NCI-H524 (cell line): ENCODE data around the gene STAT3.
"Not testable (repeated sequence)": the region's sequence is repeated elsewhere in the genome, so short reads cannot be mapped to it uniquely, and the experiment has no call there.

Experiments
- DNase-seq, 2 experiments: peaks; one replicate each; lab custom pipeline; 2025; lab: John Stamatoyannopoulos, UW

The STAT3 gene

DNA sequence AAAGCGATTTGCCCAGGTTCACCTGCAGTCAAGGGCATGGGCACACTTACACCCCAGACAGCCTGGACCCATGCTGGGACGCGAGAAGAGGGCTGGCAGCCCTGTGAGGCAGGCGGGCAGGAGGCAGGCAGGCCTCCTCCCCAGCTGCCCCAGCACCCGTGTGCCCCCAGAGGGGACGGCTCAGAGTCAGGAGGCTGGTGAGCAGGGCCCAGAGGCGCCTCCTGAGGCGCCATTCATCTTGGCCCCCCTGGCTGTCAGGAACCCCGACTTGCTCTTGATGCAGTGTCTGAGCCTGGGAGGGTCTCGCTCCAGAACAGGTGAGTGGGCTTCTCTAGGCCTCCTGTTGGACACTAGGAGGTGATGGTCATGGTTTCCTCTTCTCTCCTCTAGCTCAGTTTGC lies 88.9 kb downstream of the STAT3 start:
- not testable (repeated sequence) for DNase-seq

DNA sequence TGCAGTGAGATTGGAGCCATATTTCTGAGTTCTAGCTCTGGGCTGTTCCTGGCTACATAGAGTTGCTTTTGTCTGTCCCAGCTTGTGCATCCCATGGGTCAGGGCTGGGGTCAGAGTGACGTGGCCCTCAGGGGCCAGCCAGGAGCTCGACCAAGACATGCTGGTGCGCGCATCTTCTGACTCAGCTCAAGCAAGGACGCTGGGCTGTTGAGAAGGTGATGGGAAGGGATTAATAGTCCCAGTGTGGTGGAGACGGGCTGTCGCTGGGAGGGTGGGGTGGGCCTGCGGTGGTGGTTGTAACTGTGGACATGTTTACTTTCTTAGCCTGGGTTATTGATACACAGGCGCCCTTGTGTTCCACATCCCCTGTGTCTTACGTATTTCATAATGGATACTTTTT lies 90.5 kb downstream of the STAT3 start:
- DNase-seq, result not testable (repeated sequence)

- DNase-seq, result no peak
These were observed 92.2 kb downstream of the STAT3 start for GRCh38 chr17:42296012-42296411.

GRCh38 chr17:42294469-42295398 lies 93.5 kb downstream of the STAT3 start:
- DNase-seq, result no peak

DNA sequence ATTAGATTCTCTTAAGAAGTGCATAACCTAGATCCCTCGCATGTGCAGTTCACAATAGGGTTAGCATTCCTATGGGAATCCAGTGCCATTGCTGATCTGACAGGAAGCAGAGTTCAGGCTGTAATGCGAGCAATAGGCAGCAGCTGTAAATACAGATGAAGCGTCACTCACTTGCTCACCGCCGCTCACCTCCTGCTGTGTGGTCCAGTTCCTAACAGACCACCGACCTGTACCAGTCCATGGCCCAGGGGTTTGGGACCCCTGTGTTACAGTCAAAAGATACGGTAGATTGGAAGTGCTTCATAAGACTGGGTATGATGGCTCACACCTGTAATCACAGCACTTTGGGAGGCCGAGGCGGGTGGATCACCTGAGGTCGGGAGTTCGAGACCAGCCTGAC lies 97.1 kb downstream of the STAT3 start:
- DNase-seq, result no peak

DNA sequence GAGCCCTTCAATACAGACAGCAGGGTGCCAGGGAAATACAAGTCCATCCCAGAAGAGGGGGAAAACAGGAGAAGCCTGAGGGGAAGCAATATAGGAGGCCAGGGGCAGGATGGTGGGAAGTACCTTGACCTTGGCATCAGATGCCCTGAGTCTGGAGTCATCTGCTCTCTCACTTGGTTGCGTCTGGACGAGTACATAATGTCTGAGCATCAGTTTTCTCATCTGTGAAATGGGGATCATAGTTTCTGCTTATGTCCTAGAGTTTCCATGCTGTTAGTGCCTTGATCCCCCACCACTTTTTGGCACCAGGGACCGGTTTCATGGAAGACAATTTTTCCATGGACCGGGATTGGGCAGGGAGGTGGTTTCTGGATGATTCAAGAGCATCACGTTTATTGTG lies 97.7 kb downstream of the STAT3 start:
- DNase-seq, result no peak

- no peak for DNase-seq
These were observed 98.5 kb downstream of the STAT3 start for GRCh38 chr17:42289611-42290181.

DNA sequence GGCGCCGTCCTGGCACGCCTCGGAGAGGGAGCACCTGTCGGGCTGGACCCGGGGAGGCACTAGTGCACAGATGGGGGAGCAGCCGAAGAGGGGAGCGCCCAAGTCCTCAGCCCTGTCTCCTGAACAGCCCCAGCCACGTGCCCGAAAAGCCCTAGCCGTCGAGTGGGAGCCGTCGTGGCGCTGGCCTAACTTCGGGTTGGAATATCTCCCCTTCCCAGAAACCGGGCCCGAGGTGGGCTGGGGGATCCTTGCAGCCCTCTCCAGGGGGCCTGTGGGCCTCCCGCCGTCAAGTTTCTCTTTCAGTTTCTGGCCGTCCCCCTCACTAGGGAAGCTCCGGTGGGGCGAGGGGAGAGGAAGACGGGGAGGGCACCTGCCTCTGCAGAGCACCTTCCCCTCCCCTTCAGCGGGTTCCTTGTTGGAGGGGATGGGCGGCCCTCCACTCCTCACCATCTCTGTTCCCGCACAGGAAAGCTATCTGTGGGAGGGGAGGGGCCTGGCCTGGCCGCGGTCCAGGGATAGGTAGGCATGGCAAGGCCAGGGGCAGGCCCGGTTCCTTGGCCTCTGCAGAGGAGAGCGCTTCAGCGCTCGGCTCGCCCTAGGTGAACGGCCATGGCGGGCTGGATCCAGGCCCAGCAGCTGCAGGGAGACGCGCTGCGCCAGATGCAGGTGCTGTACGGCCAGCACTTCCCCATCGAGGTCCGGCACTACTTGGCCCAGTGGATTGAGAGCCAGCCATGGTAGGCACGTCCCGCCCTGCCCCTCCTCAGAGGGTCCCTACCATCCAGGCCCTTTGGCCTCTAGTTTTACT lies 99.2 kb downstream of the STAT3 start:
- DNase-seq, result no peak

- DNase-seq, result peak in 1 of 2 experiments; percentile 41
These were observed 100.1 kb downstream of the STAT3 start, which contains the start of gene STAT5A for GRCh38 chr17:42287977-42288802. Gene STAT5A (plus strand): TSS chr17:42288498. CDS start chr17:42289412, 914 bp downstream.

- peak in 1 of 2 experiments; percentile 10 for DNase-seq
These were observed 100.8 kb downstream of the STAT3 start for GRCh38 chr17:42287305-42287976.

- DNase-seq, result peak in 1 of 2 experiments; percentile 17
These were observed 101.6 kb downstream of the STAT3 start for GRCh38 chr17:42286411-42287221.

DNA sequence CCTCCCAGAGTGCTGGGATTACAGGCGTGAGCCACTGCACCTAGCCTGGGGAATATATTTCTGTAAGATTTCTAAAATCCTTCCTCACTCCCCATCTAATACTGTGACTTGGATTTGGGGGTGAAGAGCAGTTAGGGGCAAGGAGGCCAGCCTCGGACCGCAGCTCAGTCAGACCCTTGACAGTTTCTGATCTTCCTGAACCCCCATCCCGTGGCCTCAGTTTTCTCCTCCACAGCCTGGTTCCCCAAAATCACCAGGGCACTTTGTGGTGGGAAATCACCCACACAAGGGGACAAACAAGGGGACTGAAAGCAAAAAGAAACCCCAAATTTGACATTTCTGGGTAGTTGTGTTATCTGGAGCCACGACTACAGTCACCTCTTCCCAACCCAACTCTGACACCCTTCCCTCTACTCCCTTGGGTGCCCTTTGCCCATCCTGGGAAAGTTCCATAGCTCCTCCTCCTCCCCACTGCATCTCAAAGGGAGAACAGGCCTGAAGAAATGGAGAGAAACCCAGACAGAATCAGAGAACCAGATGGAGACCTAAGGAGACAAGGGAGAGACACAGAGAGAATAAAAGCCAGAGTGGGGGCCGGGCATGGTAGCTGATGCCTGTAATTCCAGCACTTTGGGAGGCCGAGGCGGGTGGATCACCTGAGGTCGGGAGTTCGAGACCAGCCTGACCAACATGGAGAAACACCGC lies 102.7 kb downstream of the STAT3 start:
- DNase-seq, result no peak

GRCh38 chr17:42284566-42284965 lies 103.7 kb downstream of the STAT3 start:
- DNase-seq, result peak; percentile 18 to 42

DNA sequence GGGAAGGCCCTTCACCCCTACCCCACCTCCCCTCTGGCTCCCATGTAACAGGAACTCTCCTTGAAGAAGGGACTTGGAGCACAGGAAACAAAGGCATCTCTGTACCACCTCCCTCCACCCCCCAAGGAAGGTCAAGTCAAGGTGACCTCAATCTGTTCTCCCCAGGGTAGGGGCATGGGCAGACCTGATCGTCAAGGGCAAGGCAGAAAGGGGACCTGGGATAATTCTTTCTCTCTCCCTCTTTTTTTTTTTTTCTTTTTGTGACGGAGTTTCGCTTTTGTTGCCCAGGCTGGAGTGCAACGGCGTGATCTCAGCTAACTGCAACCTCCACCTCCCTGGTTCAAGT lies 104.2 kb downstream of the STAT3 start:
- DNase-seq, result no peak

GRCh38 chr17:42283241-42284023 lies 104.8 kb downstream of the STAT3 start:
- DNase-seq, result no peak

DNA sequence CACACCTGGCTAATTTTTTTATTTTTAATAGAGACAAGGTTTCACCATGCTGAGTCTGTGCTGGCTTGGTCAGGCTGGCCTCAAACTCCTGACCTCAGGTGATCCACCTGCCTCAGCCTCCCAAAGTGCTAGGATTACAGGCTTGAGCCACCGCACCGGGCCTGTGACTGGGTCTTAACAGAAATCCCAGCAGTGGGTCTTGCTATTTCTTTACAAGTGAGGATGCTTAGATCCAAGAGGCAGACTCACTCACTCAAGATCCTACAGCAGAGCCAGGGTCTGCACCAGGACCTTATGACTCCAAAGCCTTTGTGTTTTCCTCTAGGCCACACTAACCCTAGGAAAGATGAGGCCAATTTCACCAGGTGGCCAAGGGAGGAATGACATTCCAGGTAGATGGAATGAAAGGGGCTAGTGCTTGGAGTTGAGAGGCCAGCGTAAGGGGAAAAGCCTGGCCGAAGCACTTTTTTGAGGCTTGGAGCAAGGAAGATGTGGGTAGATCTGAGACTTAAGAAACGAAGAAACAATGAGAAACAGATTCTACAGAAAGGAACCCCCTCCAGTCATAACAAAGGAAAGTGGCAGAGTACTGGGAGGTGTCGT lies 105.7 kb downstream of the STAT3 start:
- no peak for DNase-seq

DNA sequence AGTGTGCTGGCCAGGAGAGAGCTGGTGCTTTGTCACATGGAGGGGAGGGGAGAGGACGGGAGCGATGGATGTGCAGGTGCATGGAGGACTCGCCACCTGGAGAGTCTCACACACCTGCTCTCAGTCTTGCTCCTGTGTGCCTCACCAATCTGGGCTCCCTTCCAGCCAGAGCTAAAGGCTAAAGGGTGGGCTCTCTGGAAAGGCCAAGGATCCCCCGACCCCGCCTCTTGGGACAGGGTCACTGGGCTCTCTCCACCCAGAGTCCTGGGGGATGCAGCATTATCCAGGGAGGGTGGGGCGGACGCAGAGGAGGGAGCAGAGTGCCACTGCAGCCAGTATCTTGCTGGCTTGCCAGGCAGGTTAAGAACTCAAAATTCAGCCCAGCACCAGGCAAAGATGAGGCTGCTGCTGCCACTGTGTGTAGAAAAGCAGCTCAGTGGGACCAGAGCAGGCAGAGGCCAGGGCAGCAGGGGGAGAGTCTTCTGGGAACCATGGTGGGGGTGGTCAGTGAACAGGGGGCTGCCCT lies 106.6 kb downstream of the STAT3 start:
- DNase-seq, result no peak
